GM08714 (cell line): Measurements from ENCODE around the gene DPP4.

Experiments used
- H3K4me3 ChIP-seq: fragments of 200-500 bp; sonication (Bioruptor generic); 2 replicates; pipeline ENCODE4 v1.5.1; 2014; ENCODE audit warnings: mild to moderate bottlenecking, low read length, inconsistent platforms
- ZNF274 ChIP-seq: IDR thresholded peaks from 2 replicates; pipeline ENCODE4 v1.6.1; 2012; ENCODE audit warnings: mild to moderate bottlenecking, low read depth, low read length

DPP4 gene

GRCh38 chr2:162073888-162074631 lies at the start of gene DPP4:
TSS of gene DPP4 (minus strand) at chr2:162074215. CDS start at chr2:162073981, 234 bp downstream.
- no peak for TF ChIP-seq ZNF274
- peak within 1 kb of the TSS; percentile 72; the same call in 1 of the 2 replicates for H3K4me3 ChIP-seq

- TF ChIP-seq ZNF274, result no peak
These were observed 44.4 kb upstream of the DPP4 start for GRCh38 chr2:162118166-162119031.

GRCh38 chr2:162116352-162116751 lies 42.3 kb upstream of the DPP4 start:
- TF ChIP-seq ZNF274, result no peak
- H3K4me3 ChIP-seq, result no peak overlapping the region

More at GRCh38 chr2:162118166-162119031, 44.4 kb upstream of the DPP4 start:
- H3K4me3 ChIP-seq, result no peak overlapping the region

- TF ChIP-seq ZNF274, result no peak
These were observed 41.1 kb upstream of the DPP4 start for GRCh38 chr2:162115076-162115475.

GRCh38 chr2:162114271-162114670 lies 40.3 kb upstream of the DPP4 start:
- TF ChIP-seq ZNF274, result no peak
- H3K4me3 ChIP-seq, result no peak overlapping the region

More at GRCh38 chr2:162115076-162115475, 41.1 kb upstream of the DPP4 start:
- no peak overlapping the region for H3K4me3 ChIP-seq

- TF ChIP-seq ZNF274, result no peak
- no peak overlapping the region for H3K4me3 ChIP-seq
These were observed 39.8 kb upstream of the DPP4 start for GRCh38 chr2:162113776-162114168.

GRCh38 chr2:162113088-162113775 lies 39.2 kb upstream of the DPP4 start:
- H3K4me3 ChIP-seq, result no peak overlapping the region
- TF ChIP-seq ZNF274, result no peak

- TF ChIP-seq ZNF274, result no peak
- H3K4me3 ChIP-seq, result no peak overlapping the region
These were observed 38.2 kb upstream of the DPP4 start for GRCh38 chr2:162111958-162112850.

- TF ChIP-seq ZNF274, result no peak
These were observed 33.4 kb upstream of the DPP4 start for GRCh38 chr2:162107361-162107901.

GRCh38 chr2:162106746-162107145 lies 32.7 kb upstream of the DPP4 start:
- no peak for TF ChIP-seq ZNF274
- H3K4me3 ChIP-seq, result no peak overlapping the region

More at GRCh38 chr2:162107361-162107901, 33.4 kb upstream of the DPP4 start:
- no peak overlapping the region for H3K4me3 ChIP-seq

GRCh38 chr2:162106146-162106551 lies 32.1 kb upstream of the DPP4 start:
- H3K4me3 ChIP-seq, result no peak overlapping the region
- TF ChIP-seq ZNF274, result no peak

- no peak overlapping the region for H3K4me3 ChIP-seq
- TF ChIP-seq ZNF274, result no peak
These were observed 29.5 kb upstream of the DPP4 start for GRCh38 chr2:162103443-162104009.

GRCh38 chr2:162100579-162100978 lies 26.6 kb upstream of the DPP4 start:
- H3K4me3 ChIP-seq, result no peak overlapping the region
- no peak for TF ChIP-seq ZNF274
